Measurements from ENCODE around the gene FCF1. TPM values are rescaled to one million over a fixed set of nuclear protein-coding genes. Genes with fewer than 3 reads are reported as not detected.

The FCF1 gene, protein sequence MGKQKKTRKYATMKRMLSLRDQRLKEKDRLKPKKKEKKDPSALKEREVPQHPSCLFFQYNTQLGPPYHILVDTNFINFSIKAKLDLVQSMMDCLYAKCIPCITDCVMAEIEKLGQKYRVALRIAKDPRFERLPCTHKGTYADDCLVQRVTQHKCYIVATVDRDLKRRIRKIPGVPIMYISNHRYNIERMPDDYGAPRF
- total RNA-seq, result 23.1 TPM

DNA sequence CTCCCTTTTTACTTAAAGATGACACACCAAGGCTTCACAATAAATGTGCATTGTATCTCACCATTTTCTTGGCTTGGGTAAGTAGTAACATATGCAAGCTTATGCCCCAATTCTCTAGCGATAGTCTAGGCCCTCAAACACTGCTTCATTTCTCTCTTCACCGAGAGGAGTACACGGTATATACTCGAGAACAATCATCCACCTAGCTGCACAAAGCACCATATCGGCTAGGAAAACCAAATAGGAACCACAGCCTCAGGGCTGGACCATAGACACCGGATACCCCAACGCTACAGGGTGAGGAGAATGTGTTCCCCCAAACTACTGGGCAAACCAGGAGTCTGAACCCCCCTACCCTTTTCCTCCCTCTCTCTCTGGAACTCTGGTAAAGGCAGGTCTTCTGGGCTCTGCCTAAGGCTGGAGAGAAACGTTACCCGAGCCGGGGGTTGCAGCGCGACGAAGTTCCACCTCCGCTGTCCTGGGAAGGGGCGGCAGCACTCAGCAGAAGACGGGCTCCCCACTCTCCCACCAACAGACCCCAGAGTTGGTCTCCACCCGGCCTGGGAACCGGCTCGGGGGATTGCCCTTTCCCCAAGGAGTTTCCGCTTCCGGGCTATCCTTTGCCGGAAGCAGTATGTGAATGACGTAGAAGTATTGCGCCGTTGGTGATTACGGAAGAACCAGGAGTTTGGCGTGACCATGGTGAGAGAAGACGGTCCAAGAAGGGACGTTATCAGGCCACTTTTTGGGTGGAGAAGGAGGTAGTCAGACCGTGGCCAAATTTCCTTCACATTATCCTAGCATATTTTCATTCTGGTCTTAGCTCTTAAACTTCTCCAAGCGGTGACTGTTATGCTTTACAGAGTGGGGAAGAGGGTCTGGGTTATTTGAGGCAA, at the start of gene FCF1, which contains the start of gene AREL1:
Gene FCF1 (plus strand): TSS at position 646 of the 896 bp plus-strand sequence. CDS start 54 bp downstream, at position 700.
Gene AREL1 (minus strand): TSS at position 582 of the 896 bp plus-strand sequence. CDS start 27,465 bp downstream, outside the sequence.

DNA sequence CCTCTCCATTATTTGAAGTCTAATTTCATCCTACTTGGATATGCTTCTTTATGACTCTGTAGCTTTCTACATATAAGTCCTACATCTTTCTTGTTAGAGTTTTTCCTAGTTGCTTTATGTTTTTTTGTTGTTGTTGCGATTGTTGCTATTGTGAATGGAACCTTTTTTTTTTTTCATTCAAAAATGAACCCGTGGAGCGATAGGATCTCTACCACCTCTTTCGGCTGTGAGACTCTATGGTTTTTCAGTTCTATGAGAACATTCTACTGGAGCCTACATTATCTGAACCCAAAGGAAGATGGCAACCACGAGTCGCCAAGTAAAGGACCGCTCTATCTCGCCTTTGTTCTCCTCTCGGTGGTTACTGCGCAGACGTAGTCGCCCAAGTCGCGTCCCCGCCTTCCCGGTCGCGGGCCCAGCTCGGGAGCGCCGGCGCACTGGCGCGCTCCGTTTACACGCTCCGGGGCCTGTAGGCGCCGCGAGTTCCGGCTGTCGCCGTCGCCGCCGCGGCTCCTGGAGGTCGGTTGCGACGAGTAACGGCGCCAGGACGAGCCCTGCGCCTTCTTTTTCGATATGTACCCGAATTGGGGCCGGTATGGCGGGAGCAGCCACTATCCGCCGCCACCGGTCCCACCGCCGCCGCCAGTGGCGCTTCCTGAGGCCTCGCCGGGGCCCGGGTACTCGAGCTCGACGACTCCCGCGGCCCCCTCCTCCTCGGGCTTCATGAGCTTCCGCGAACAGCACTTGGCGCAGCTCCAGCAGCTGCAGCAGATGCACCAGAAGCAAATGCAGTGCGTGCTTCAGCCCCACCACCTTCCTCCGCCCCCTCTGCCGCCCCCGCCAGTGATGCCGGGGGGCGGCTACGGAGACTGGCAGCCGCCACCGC, 50.2 kb downstream of the FCF1 start, which contains the start of gene YLPM1:
Gene YLPM1 (plus strand): TSS at position 400 of the 886 bp plus-strand sequence. CDS start 174 bp downstream, at position 574.

Small RNAs within 50 kb of the gene (small RNA-seq; reads per million reads assigned to genes)
- gene RF00409 (ENCODE audit: low replicate concordance), result not detected

Other genes starting within 250 kb of the FCF1 start
- 288 TPM for gene NPC2, start 219.8 kb upstream of the FCF1 start, total RNA-seq
- 22.9 TPM for gene ISCA2, start 219.4 kb upstream of the FCF1 start, total RNA-seq
- 14.4 TPM for gene LTBP2, start 100.9 kb upstream of the FCF1 start, total RNA-seq
- 28.0 TPM for gene AREL1, start 64 bp upstream of the FCF1 start, total RNA-seq
- gene YLPM1, start 50.2 kb downstream of the FCF1 start, total RNA-seq, result 70.0 TPM
- not detected for gene PROX2, start 163.0 kb downstream of the FCF1 start, total RNA-seq
- 72.3 TPM for gene DLST, start 168.8 kb downstream of the FCF1 start, total RNA-seq
- 2.1 TPM for gene RPS6KL1, start 210.1 kb downstream of the FCF1 start, total RNA-seq
- 9.6 TPM for gene PGF, start 242.5 kb downstream of the FCF1 start, total RNA-seq